Embryonic facial prominence (tissue), 1 donor: ENCODE measurements around the gene COQ8B.

Experiments
- DNase-seq: peaks from one replicate; pipeline ENCODE4 v3.0.0-alpha.2; 2016; ENCODE audit errors: extremely low spot score

The COQ8B gene

DNA sequence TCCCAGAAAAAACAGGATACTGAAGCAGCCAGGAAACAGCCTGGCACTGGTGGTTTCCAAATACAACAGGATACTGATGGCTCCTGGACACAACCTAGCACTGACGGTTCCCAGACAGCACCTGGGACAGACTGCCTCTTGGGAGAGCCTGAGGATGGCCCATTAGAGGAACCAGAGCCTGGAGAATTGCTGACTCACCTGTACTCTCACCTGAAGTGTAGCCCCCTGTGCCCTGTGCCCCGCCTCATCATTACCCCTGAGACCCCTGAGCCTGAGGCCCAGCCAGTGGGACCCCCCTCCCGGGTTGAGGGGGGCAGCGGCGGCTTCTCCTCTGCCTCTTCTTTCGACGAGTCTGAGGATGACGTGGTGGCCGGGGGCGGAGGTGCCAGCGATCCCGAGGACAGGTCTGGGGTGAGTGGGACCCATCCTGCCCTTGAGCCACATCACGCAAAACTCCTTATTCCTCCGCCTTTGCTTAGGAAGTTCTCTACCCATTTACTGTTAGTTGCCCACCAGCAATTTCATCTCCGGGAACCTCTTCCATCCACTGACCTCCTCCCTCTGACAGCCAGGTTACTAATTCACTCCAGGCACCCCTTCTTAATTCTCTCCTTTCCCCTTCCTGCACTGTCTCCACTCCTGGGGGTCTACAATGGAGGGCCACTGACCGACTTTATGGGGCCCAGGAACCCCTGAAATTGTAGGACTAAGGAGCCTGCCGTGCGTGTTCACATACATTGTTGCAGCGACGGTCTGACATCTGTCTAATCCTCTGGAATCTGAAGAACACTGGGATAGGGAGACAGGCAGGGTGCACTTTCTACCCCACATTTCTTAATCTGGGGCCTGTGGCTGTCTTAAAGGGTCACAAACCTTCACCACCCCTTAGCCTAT lies 1.4 kb upstream of the COQ8B start:
- DNase-seq: no peak

DNA sequence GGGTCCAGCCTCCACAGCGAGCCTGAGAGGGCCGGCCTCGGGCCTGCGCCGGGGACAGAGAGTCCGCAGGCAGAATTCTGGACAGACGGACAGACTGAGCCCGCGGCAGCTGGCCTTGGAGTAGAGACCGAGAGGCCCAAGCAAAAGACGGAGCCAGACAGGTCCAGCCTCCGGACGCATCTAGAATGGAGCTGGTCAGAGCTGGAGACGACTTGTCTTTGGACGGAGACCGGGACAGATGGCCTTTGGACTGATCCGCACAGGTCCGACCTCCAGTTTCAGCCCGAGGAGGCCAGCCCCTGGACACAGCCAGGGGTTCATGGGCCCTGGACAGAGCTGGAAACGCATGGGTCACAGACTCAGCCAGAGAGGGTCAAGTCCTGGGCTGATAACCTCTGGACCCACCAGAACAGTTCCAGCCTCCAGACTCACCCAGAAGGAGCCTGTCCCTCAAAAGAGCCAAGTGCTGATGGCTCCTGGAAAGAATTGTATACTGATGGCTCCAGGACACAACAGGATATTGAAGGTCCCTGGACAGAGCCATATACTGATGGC lies 716 bp upstream of the COQ8B start:
- DNase-seq: no peak

DNA sequence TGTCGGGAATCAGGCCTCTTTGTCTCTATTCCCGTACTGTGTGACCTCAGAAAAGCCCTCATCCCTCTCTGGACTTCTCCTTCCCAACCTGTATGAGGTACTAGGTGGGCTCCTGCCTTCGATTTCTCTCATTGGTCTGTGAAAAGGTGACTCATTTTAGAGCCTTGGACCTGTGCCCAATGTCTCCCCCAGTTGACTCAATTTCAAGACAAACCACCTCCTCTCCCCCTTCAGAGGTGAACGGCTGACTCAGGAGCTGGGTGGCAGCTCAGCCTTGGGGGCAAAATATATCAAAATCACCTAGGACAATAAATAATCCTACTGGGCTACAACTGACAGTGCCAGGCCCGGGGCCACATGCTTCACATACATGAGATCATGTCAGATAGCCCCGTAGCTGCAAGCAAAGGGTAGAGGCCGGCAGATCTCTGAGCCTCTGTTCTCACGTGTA lies 630 bp downstream of the COQ8B start:
- no peak for DNase-seq

DNA sequence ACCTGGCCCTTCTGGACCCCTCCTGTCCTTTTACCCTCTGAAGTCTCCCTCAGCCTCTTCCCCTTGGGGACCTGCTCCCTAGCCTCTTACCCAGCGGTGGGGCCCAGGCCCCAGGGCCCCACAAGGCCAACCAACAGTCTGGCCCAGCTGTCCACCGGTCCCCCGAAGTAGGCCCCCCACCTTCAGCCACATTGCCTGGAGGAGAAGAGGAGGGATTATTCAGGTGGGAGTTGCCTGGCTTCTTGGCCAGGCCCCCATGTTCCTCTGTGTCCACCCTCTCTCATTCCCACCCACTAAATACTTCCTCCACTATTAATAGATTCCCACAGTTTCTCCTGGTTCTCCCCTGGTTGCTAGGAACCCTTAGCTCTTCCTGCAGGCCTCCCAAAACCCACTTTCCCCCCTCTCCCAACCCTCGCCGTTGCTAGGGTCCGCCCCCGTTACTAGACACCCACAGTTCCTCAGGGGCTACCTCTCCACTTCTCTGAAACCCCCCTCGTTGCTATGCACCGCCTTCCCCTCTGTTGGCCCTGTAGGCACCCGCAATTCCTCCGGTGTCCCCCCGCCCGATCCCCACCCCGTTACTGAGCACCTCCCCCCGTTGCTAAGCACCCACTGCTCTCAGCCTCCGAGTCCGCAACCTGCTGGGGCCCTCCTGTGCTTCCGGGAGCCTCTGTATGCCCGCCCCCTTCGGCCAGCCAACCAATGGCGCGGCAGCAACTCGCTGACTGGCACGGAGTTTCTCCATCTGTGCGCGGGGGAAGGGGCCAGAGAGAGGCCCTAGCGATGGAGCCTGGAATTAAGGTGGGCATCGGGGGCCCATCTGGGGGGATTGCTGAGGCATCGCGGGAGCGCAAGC lies 2.0 kb downstream of the COQ8B start:
- DNase-seq: peak; percentile 98

DNA sequence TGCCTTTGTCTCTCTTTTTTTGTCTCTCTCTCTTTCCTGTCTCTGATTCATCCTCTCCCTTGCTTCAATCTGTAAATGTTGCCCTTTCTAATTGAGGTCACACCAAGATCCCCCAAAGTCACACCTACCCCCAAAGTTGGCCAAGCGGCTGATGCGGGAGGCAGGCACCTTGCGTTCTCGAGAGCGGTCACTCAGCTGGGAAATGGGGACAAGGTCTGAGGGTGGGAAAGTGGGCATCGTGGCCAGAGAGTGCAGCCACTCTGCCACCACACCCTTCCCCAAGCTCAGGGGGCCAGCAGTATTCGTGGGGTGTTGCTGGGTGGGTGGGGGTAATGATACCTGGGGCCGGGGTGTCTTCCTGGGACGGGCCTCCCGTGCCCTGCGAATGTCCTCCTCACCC lies 2.7 kb downstream of the COQ8B start:
- DNase-seq: no peak

DNA sequence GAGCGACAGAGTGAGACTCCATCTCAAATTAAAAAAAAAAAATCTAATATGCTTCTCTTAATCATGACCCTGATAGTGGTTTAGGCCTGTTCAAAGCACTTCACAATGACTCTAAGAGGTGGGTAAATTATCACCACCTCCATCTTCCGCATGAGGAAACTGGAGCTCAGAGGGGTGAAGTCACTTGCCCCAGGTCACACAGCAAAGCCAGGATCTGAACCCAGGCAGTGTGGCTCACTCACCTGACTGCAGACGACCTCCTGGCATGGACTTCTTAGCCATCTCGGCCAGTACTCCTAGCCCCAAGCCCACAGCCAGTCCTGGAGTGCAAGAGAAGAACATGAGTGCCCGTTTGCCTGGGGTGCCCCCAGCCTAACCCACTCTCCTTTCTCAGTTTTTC lies 6.9 kb downstream of the COQ8B start:
- no peak for DNase-seq

DNA sequence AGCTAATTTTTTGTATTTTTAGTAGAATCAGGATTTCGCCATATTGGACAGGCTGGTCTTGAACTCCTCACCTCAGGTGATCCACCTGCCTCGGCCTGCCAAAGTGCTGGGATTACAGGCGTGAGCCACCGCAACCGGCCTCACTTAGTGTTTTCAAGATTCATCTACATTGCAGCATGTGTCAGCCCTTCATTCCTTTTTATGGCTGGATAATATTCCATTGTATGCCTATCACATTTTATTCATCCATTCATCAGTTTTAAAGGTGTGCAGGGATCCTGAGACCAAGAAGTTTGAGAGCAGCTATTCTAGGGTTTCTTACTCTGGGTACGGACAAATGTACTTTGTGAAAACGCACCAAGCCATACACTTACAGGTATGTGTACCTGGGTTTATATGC lies 9.1 kb downstream of the COQ8B start:
- no peak for DNase-seq

DNA sequence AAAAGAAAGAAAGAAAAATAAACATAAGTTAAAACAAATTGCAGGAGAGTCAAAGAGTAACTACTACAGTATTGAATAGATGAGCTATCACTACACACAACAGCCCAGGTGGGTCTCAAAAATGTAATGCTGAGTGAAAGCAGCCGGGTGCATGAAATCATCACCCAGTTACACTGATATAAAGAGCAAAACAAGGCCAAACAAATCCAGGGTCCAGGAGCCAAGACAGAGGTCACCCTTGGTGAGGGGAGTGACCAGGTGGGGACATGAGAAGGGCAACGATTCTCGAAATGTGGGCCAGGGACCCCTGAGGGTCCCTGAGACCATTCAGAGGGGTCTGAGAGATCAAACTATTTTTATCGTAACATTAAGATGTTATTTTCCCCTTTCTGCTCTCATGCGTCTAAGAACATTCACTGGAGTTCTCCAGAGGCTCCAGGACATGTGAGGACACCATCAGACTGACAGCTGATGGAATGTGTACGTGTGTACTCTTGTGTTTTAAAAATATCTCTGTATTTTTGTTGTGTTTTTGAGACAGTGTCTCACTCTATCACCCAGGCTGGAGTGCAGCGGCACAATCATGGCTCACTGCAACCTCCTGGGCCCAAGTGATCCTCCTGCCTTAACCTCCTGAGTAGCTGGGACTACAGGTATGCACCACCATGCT lies 10.6 kb downstream of the COQ8B start:
- DNase-seq: no peak

DNA sequence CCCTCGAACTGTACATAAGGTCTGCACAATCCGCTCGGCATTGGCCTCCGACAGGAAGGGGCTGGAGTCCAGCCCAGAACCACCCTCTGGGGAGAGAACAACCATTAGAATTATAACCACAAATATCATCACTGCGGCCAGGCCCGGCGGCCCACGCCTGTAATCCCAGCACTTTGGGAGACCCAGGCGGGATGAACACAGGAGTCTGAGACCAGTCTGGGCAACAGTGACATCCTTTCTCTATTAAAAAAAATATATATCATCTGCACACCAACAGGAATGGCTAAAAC lies 11.4 kb downstream of the COQ8B start:
- no peak for DNase-seq

DNA sequence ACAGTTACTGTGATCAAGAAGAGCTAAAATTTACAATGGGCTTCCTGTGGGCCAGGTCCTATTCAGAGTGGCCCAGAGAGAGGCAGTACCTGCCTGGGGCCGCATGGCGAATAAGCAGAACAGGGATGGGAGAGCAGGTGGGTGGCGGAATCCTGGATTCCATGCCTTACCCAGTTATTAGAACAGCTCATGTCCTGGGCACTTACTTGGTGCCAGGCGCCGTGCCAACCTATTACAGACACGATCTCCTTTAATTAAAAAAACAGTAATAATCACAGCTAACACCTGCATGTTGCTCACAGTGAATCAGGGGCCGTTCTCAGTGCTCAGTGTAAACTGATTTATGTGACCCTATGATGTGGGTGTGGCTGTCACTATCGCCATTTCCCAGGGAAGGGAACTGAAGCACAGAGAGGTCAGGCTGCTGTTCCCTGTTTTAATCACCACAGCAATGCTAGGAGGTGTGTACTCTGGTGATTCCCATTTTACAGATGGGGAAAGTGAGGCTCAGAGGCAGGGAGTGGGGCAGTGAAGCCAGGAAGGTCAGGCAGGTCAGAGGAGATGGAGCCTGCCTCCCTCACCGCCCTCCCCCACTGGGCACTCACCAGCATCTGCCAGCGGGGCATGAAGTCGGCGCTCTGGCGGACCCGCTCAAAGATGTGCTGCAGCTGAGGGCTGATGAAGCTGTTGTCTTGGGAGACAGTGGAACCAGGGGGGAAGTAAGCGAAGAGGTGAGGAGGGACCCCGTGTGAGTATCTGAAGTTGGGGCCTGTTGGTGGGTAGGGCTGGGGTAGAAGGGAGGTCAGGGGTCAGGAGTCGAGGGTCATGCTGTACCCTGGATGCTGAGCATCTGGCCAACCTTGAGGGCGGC lies 12.0 kb downstream of the COQ8B start:
- no peak for DNase-seq

DNA sequence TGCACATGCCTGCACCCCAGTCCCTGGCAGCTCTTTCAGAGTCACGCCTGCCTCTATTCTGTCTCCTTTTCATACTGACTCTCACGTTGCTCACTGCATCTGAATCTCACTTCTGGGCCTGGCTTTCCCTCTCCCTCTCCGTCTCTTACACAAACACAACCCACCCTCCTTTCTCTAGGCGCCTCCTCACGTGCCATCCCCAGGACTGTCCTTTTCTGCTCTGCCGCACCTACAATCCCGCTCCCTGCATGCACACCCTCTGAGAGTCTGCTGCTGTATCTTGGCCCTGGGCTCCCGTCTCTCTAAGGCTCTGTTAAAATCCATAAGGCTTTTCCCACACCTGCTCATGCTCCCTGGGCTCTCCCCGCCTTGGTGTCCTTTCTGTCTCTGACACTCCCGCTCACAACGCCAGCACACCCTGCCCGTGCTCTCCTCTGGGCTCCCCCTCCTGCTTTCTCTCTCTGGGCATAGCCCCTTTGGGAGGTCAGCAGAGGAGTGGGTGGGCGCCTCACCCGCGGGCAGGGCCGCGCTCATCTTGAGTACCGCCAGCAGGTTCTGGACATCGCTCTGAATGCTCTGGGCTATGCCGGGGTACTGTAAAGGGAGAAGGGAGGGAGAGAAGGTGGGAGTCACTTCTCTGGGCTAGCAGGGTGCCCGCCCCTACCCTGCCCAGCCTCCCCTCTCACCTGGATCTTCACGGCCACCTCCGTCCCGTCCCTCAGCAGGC lies 13.5 kb downstream of the COQ8B start:
- no peak for DNase-seq

DNA sequence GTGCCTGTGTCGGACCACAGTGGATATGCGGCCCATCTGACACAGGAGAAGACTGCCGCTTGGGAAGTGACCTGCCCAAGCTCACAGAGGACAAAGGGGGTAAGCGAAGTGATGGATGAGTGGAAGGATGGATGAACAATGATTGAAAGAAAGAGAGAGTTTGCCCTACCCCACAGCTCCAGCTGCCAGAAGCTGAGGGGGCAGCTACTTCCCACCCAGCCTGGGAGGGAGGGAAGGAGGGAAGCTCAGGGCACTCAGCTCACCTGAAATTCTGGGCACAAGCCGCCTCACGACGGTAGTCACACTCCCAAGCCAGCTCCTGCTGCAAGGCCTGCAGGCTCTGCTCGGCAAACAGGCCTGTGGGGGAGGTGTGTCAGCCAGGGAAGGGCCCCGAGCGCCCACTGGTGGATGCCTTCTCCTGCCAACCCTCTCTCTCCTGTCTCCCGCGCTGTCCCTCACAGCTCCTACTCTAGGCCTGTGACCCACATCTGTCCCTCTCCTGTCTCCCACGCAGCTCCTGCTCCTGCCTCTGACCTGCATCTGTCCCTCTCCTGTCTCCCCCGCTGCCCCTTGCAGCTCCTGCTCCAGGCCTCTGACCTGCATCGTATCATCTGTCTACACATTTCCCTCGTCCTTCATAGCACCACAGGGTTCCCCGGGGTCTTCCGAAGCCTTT lies 14.2 kb downstream of the COQ8B start:
- DNase-seq: no peak

DNA sequence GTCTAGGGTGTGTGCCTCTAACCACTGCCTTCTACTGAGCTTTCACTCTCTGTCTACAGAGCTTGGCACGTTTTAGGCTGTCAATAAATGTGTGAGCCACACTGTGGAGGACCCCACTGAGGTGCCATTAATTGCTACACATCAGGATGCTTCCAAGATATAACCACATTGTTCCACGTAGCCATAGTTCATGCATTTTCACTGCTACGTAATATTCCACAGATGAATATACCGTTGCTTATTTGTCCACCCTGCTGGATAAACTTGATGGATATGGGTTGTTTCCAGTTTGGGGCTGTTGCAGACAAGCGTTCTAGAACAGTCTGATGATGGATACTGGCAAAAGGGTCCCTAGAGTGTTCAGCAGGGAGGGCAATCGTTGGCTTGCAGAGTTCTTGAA lies 14.9 kb downstream of the COQ8B start:
- no peak for DNase-seq

DNA sequence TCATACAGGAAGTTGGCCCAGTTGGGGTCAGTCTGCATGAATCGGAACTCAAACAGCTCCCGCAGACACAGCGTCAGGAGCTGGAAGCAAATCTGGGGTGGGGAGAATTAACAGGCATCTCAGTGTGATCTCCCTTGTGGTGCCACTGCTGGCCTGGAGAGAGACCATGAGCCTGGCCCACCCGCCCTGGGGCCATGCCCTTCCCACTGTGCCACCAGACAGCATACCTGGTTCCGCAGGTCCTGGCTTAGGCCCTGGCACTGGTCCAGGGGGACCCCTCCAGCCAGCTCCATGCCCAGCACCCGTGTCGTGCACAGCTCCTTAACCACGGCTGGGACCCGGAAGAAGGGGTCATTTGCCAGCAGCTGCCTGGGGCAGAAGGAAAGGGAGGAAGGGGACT lies 16.6 kb downstream of the COQ8B start:
- DNase-seq: no peak

DNA sequence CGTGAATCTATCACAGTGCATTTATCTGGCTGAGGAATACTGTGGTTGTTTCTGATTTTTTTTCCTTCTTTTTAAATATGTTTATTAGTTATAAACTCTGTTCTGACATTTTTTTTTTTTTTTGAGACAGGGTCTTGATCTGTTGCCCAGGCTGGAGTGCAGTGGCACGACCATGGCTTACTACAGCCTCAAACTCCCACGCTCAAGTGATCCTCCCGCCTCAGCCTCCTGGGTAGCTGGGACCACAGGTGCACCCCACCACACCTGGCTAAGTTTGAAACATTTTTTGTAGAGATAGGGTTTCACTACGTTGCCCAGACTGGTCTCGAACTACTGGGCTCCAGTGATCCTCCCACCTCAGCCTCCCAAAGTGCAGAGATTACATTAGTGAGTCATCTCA lies 19.7 kb downstream of the COQ8B start:
- DNase-seq: no peak

DNA sequence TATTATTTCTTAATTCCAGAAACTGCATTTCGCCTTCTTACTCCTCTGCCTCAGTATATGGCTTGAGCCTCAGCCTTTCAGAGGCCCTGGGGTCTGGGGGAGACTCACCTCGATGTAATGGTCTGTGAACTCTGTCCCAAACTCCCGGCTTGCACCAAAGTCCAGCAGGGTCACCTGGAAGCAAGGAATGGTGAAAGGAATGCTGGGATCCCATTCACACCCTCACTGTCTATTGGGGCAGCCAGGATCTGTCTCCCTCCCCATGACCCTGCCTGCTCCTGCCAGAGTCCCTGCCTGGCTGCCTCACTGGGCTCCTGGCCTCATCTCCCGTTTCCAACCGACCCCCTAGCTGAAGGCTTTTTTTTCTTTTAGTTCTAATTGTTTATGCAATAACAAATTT lies 20.8 kb downstream of the COQ8B start:
- DNase-seq: no peak

DNA sequence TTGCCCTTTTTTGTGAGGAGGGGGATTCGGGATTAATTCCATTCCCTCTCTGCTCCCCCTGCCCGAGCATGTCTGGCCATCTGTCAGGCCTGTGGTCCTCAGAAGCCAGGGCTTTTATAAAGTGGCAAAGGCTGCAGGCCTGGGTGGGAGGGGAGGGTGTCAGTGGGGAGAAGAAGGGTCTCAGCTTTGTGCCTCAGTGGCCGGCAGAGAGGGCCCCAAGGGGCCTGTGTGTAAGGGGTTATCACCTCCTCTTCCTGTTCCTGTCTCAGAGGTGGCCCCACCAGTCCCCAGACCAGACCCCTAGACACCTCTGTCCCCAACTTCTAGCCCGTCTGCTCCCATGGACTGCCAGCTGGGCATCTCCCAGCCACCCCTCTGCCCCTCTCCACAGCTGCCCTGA lies 22.8 kb downstream of the COQ8B start:
- no peak for DNase-seq

DNA sequence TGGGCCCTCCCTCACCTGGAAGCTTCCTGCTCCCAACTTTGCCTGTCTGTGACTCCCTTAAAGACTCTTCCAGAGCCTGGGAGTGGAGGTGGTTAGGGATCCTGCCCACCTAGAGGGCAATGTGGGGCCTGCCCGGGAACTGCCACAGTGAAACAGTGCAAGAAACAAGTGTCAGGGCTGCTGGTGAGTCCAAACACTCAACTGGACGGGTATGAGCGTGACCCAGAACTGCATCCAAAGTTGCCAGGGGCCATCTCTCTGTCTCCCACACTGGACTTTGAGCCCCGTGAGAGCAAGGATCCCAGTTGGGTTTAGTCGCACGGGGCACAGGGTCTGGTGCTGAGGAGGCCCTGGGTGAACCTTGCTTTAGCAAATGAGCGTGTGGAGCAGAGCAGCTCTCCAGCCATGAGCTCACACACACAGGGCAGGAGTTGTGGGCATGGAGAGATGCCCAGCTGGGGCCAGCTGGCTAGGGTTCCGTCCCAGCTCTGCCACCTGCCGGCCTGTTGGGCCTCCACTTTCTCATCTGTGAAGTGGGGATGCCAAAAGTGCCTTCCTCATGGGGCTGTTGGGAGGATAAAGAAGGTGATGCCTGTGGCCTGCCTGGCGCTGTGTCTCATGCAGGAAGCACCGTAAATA lies 23.4 kb downstream of the COQ8B start:
- no peak for DNase-seq

DNA sequence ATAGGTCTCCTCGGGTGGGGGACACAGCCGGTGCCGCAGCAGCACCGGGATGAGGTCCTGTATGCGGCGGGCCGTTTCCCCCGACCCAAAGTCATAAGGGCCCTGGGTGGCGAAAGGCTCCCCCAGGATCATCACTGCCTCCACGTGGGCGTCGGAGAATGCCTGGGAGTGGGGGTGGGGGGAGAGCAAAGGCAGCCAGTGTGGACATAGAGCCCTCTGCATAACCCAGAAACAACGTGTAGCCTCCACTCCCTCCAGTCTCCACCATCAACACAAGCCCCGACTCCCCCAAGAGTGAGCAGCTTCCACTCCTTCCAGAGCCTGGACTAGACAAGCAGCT lies 24.5 kb downstream of the COQ8B start:
- no peak for DNase-seq
